NCI-H446 treated with DMSO at 0.1 percent for 48 hours (cell line): Measurements from ENCODE around the gene APOL3.
"Not testable (repeated sequence)": the region's sequence is repeated elsewhere in the genome, so short reads cannot be mapped to it uniquely, and the experiment has no call there.

Experiments
- DNase-seq: peaks from one replicate; lab custom pipeline; 2025; lab: John Stamatoyannopoulos, UW

Gene APOL3

GRCh38 chr22:36156515-36157419 is 3.8 kb downstream of the APOL3 start:
- no peak for DNase-seq

- DNase-seq = no peak
These were observed 4.4 kb downstream of the APOL3 start for GRCh38 chr22:36156119-36156514.

GRCh38 chr22:36155702-36156101 is 4.9 kb downstream of the APOL3 start:
- no peak for DNase-seq

GRCh38 chr22:36154423-36154945 is 6.1 kb downstream of the APOL3 start:
- no peak for DNase-seq

GRCh38 chr22:36153501-36154422 is 6.8 kb downstream of the APOL3 start:
- no peak for DNase-seq

- not testable (repeated sequence) for DNase-seq
These were observed 7.7 kb downstream of the APOL3 start for GRCh38 chr22:36152821-36153220.

- no peak for DNase-seq
These were observed 8.5 kb downstream of the APOL3 start for GRCh38 chr22:36152088-36152487.

GRCh38 chr22:36151006-36151595 is 9.5 kb downstream of the APOL3 start:
- DNase-seq = no peak

GRCh38 chr22:36149441-36149840 is 11.1 kb downstream of the APOL3 start:
- no peak for DNase-seq

GRCh38 chr22:36148411-36148810 is 12.1 kb downstream of the APOL3 start:
- no peak for DNase-seq

- no peak for DNase-seq
These were observed 13.3 kb downstream of the APOL3 start for GRCh38 chr22:36147196-36147791.

GRCh38 chr22:36145881-36146280 is 14.7 kb downstream of the APOL3 start:
- DNase-seq = no peak

- DNase-seq = no peak
These were observed 15.5 kb downstream of the APOL3 start for GRCh38 chr22:36144886-36145541.

- DNase-seq = no peak
These were observed 16.6 kb downstream of the APOL3 start for GRCh38 chr22:36143956-36144355.

GRCh38 chr22:36143066-36143815 is 17.3 kb downstream of the APOL3 start:
- no peak for DNase-seq

GRCh38 chr22:36141481-36141880 is 19.1 kb downstream of the APOL3 start:
- DNase-seq = no peak

GRCh38 chr22:36138709-36139108 is 21.8 kb downstream of the APOL3 start:
- DNase-seq = not testable (repeated sequence)

GRCh38 chr22:36136988-36137387 is 23.6 kb downstream of the APOL3 start:
- no peak for DNase-seq

- DNase-seq = no peak
These were observed 24.1 kb downstream of the APOL3 start for GRCh38 chr22:36136475-36136874.

- DNase-seq = no peak
These were observed 25.1 kb downstream of the APOL3 start for GRCh38 chr22:36135306-36135980.
